HG02852 (cell line): ENCODE data around the gene ANKFN1.

Experiments used
- ATAC-seq: cut with Tn5 transposase; IDR thresholded peaks from one replicate; pipeline ENCODE4 v1.9.1; 2021; ENCODE audit warnings: mild to moderate bottlenecking, moderate library complexity; ENCODE audit not compliant: unreplicated experiment

The ANKFN1 gene

GRCh38 chr17:56497132-56497531 lies 343.9 kb downstream of the ANKFN1 start:
- no peak for ATAC-seq

DNA sequence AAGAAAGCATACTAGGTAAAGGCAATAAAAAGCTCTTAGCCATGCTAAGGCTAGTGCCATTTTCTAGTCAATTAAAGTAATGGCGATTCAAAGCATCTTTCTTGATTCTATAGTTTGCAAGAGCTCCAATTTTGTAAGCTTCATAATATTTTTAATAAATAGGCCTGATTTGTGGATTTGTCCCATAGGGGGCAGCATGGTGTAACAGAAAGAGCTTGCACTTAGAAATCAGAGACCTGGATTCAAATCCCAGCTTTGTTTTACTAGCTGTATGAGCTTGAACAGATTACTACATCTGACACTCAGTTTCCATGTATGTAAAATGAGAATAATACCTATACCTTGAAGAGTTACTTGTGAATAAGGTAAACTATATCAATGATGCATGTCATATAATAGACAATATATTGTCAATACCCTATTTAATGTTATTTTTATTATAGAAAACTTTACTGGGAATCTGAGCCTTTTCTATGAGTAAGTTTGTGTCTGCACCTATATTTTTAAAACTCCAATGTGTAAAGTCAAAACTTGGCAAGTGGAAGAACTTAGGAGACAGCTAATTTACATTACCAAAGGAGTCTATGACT lies 346.6 kb downstream of the ANKFN1 start:
- ATAC-seq: no peak

- ATAC-seq: no peak
These were observed 348.9 kb downstream of the ANKFN1 start for GRCh38 chr17:56502120-56502654.

- ATAC-seq: no peak
These were observed 352.0 kb downstream of the ANKFN1 start for GRCh38 chr17:56505154-56505756.

DNA sequence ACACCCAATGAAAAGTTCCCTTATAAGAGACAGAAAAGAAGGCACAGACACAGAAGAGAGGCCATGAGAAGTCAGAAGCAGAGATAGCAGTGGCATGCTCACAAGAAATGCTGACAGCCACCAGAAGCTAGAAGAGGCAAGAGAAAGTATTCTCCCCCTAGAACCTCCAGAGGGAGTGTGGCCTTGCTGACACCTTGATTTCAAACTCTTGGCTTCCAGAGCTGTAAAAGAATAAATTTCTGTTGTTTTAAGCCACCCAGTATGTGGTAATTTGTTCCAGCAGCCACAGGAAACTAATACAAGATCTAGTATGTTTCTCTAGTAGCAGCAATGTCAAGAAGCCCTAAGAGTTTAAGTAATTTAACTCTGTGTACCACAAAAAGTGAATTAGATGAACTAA lies 353.1 kb downstream of the ANKFN1 start:
- no peak for ATAC-seq

GRCh38 chr17:56510554-56511342 lies 357.5 kb downstream of the ANKFN1 start:
- no peak for ATAC-seq

DNA sequence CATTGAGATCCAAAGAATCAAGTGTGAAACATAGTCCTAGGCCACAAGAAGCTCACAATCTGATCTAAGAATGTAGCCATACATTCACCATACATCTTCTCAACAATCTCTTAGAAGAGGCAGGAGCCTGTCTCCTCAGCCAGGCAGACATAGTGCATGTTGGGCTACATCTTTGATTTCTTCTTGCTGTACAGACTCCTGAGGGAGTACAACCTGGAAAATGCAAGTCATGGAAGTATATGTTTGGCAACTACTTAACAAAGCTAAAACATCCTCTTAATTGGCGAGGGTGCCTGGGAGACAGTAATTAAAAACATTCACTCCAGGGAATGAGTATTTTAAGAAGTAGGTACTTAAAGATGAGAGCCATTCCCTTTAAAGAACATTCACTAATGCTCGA lies 361.0 kb downstream of the ANKFN1 start:
- ATAC-seq: no peak

GRCh38 chr17:56514899-56515298 lies 361.6 kb downstream of the ANKFN1 start:
- ATAC-seq: no peak

GRCh38 chr17:56521414-56522141 lies 368.3 kb downstream of the ANKFN1 start:
- ATAC-seq: no peak

DNA sequence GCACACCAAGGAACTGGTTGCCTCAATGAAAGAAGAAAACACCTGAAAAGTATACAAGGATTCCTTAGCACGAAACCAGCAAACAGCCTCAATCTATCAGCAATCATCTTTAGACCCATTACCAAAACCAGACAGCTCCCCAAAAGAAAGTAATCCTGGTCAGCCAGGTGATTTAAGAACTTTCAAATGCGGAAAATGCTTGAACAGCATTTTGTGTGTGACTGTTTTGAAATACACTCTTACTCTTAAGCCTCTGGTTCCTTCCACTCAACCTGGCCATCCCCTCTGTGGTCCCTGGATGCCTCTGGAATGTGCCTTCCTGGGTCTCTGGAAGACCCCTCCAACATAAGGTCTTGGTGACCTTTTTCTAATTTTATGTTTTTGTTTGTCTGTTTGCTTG lies 369.8 kb downstream of the ANKFN1 start:
- no peak for ATAC-seq

DNA sequence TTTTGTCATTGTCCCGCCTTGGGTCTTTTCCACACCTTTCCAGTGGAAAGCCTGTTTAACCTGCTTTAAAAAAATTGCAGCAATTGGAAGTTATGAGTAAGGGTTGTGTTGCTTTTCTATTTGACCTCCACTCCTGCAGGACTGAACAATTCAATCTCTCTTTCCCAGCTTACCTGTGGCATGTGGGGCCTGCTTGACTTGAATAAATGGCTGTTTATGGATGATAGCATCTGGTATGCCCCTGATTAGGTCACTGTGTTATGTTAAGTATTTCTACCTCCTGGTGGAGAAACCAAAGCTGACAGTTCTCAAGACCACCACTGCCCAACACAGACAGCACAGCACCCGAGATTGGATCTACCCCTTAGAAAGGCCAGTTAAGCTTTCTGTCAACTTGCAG lies 375.4 kb downstream of the ANKFN1 start:
- no peak for ATAC-seq

- ATAC-seq: no peak
These were observed 379.7 kb downstream of the ANKFN1 start for GRCh38 chr17:56532926-56533325.

- ATAC-seq: no peak
These were observed 383.5 kb downstream of the ANKFN1 start for GRCh38 chr17:56536766-56537165.

DNA sequence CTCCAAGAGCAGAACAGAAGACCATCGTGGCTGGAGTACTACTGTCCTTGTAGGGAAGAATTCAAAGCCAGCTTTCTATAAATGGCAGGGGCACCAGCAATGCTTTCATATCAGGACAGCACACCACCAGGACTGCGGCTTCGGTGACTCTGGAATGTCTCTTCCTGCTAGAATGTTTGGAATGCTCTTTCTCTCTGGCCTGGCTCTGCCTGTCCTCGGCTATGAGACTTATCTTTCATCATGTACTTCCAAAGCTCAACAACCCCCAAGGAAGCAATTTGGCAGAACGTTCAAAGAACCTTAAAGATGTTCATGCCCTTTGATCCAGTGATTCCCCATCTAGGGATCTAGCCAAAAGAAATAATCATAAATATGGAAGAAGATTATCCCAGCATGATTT lies 387.6 kb downstream of the ANKFN1 start:
- no peak for ATAC-seq

- ATAC-seq: no peak
These were observed 390.0 kb downstream of the ANKFN1 start for GRCh38 chr17:56543280-56543679.

DNA sequence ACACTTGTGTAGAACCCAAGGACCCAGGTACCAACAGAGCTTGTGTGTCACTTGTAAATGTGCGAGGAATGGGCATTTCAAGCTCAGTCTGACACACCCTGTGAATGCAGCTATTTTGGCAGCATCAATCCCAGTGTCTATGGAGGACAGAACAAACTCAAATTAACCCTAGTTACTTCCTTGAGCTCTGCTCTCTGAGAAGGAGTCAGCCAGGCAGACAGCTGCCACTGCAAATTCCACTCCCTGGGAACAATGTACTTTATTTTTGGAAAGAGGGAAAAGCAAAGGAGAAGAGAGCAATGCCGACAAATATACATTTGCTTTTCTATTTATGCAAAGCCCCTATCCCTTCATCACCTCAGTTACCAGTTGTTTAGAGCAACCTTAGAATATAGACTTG lies 391.8 kb downstream of the ANKFN1 start:
- no peak for ATAC-seq

GRCh38 chr17:56545930-56546329 lies 392.7 kb downstream of the ANKFN1 start:
- ATAC-seq: no peak

DNA sequence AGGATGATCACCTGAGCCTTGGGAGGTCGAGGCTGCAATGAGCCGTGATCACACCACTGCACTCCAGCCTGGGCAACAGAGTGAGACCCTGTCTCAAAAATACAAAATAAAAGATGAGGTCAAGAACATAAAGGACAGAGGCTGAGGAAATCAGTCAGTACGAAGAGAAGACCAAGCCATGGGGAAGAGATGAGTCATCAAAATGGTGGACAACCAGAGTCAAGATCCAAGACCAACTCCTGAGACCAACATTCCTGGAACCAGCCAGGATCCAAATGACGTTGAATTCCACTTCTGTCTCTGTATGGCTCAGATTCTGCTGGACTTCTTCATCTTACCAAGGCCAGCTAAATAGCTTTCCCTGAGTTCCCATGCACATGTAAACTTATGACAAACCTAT lies 395.4 kb downstream of the ANKFN1 start:
- ATAC-seq: no peak

GRCh38 chr17:56549501-56549900 lies 396.2 kb downstream of the ANKFN1 start:
- no peak for ATAC-seq

- ATAC-seq: no peak
These were observed 404.4 kb downstream of the ANKFN1 start for GRCh38 chr17:56557682-56558081.

- no peak for ATAC-seq
These were observed 404.8 kb downstream of the ANKFN1 start for GRCh38 chr17:56558088-56558487.
